ENCODE results near the gene KBTBD12.

Gene KBTBD12

GRCh38 chr3:128014548-128014947 is 99.5 kb downstream of the KBTBD12 start:
- no peak for DNase-seq (ENCODE audit: low spot score)

- no peak for DNase-seq (ENCODE audit: low spot score)
Observed at GRCh38 chr3:128016502-128016901, 101.5 kb downstream of the KBTBD12 start.

GRCh38 chr3:128021768-128022372 is 106.8 kb downstream of the KBTBD12 start:
- DNase-seq (ENCODE audit: low spot score): no peak

- DNase-seq (ENCODE audit: low spot score): no peak
Observed at GRCh38 chr3:128033102-128033501, 118.1 kb downstream of the KBTBD12 start.

- no peak for DNase-seq (ENCODE audit: low spot score)
Observed at GRCh38 chr3:128036119-128036518, 121.1 kb downstream of the KBTBD12 start.

Measured in left forelimb (tissue), 1 donor.